ENCODE data around the gene SRGAP2C.
"Not testable (repeated sequence)": the region's sequence is repeated elsewhere in the genome, so short reads cannot be mapped to it uniquely, and the experiment has no call there.

SRGAP2C gene

GRCh38 chr1:121184290-121185127, at the start of gene SRGAP2C, which contains the start of gene FAM72B:
SRGAP2C (plus strand) TSS chr1:121184975; CDS start chr1:121187447, 2,472 bp downstream.
FAM72B (minus strand) TSS chr1:121184340; CDS start chr1:121183489, 851 bp downstream.
- peak; percentile 100 for DNase-seq (ENCODE audit: low read depth)

GRCh38 chr1:121140393-121140792, 44.4 kb upstream of the SRGAP2C start:
- not testable (repeated sequence) for DNase-seq (ENCODE audit: low read depth)

DNA sequence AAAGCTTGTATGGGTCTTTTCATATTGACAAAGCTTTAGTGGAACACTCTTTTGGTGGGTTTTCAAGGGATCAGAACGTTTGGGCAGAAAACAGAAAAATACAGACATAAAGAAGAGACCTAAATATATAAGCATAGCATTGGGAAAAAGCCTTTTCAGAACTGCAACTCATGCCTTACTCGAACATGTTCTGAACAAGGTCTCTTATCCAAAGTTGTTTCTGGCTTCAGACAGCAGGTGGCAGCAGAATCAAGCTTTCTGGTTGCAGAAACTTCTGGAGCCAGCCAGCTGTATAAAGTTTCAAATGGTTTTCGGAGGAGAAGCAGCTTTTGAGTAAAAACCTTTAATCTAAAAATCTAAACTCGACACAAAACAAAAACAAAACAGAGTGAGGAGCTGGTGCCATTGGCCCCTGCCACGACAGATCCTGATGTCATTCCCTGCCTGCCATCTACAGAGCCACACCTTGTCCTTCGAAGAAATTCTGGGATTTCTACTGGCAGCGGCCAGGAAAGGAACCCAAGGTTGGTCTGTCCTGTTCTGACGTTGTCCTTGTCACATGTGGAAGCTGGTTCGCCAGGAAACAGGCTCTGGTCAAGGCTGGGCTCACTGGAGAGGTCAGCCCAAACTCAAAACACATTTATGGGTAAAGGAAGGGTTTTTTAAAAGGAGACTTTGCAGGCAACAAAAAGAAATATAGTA, 36.1 kb upstream of the SRGAP2C start:
- DNase-seq (ENCODE audit: low read depth) = not testable (repeated sequence)

DNA sequence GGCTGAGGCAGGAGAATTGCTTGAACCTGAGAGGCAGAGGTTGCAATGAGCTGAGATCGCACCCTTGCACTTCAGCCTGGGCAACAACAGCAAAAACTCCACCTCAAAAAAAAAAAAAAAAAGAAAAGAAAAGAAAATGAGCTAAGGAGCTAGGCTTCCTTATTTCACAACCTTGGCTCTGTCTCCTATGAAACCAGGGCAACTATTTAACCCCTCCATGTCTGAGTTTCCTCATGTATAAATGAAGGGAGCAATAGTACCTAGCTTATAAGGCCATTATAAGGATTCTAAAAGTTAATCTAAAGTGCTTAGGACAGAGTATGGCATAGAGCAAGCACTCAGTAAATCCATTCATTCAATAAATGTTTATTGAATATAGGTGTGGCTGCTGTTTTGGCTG, 33.5 kb upstream of the SRGAP2C start:
- DNase-seq (ENCODE audit: low read depth) = not testable (repeated sequence)

DNA sequence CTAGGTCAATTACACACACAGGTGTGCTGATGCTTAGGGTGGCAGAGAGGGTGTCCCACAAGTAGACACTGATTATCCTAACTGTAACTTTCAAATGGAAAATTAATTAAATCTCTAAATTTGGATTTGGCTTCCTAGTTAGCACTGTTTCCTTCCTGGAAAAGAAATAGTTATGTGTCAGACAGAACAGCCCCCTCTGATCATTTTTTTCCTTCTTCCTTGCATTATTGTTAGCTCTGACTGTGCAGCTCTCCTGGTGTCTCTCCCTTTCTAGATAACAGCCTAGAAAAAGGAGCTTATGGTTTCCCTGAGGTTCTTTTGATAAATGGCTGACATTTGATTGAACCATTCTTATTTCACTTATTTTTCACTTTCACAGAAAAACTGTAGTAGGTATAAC, 32.0 kb upstream of the SRGAP2C start:
- DNase-seq (ENCODE audit: low read depth) = not testable (repeated sequence)

GRCh38 chr1:121154811-121155210, 30.0 kb upstream of the SRGAP2C start:
- DNase-seq (ENCODE audit: low read depth) = not testable (repeated sequence)

DNA sequence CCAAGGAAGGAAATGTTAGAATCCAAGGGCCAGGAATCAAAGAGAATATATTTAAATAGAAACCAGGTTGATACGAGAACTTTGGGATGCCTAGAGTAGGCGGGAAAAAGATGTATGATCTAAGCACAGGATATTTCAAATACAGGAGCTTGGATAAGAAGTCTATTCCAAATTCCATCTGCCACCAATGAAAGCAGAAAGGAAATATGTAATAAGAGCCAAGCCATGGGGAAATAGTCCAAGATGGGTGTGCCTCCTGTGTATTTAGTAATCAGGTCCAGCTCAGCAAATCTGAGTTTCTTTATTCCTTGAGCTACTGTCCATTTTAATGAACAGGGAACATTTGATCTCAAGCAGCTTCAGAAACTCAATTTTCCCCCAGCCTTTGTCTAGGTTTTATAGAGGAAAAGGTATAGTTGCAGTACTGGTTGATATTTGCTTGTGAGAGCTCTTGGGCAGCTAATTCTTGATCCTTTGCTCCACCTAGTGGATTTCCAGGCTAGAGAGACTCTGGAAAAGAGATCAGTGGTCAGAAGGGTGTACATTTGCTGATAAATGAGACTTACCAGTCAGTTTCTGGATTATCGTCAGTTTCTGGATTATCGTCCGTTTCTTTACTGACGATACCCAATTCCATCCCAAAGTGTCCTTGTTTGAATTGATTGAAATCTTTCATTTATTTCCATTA, 29.0 kb upstream of the SRGAP2C start:
- DNase-seq (ENCODE audit: low read depth) = peak; percentile 43

GRCh38 chr1:121156958-121157603, 27.7 kb upstream of the SRGAP2C start:
- DNase-seq (ENCODE audit: low read depth) = not testable (repeated sequence)

- not testable (repeated sequence) for DNase-seq (ENCODE audit: low read depth)
These were observed 27.2 kb upstream of the SRGAP2C start for GRCh38 chr1:121157609-121158008.

GRCh38 chr1:121160118-121160517, 24.7 kb upstream of the SRGAP2C start:
- peak; percentile 0 for DNase-seq (ENCODE audit: low read depth)

- DNase-seq (ENCODE audit: low read depth) = not testable (repeated sequence)
These were observed 23.4 kb upstream of the SRGAP2C start for GRCh38 chr1:121161199-121161901.

DNA sequence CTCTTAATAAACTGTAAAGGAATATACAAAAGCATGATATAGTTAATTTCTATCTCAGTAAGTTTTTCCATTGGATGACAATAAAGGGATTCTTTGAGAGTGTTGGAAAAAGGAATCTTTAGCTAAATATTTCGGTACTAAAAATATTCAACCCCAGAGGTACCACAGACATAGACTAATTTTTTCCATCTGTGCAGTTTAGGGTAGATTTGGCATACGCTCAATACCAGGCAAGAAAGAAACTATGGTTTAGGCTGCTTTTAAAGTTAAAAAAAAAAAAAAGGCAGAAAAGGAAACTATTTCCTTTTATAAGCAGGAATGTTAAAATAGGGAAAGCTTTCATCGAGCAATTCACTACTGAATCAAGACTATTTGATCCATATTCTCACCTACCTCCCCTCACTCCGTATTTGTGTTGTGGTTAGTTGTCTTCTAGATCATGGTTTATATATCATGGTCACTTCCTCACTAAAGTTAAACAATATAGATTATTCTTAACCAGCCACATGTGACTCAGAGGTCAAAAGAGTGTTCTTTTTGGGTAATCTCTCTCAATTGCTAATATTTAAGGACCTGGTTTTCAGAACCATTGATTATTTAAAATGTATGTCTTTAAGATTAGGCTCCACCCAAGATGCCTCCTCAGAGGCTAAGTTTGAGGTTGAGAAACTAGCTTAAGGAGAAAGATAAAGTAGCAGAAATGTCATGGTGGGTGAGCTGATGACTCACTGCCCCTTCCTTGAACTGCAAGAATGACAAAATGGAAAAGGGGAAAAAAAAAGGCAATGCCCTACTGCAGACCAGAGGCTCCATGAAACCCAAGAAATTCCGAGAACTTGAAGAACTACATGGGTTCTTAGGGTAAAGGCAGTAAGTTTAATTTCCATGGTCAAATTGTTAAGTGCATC, 20.7 kb upstream of the SRGAP2C start:
- DNase-seq (ENCODE audit: low read depth) = peak; percentile 60

GRCh38 chr1:121165296-121165695, 19.5 kb upstream of the SRGAP2C start:
- DNase-seq (ENCODE audit: low read depth) = not testable (repeated sequence)

- DNase-seq (ENCODE audit: low read depth) = not testable (repeated sequence)
These were observed 17.5 kb upstream of the SRGAP2C start for GRCh38 chr1:121167225-121167738.

GRCh38 chr1:121168152-121168668, 16.6 kb upstream of the SRGAP2C start:
- not testable (repeated sequence) for DNase-seq (ENCODE audit: low read depth)

DNA sequence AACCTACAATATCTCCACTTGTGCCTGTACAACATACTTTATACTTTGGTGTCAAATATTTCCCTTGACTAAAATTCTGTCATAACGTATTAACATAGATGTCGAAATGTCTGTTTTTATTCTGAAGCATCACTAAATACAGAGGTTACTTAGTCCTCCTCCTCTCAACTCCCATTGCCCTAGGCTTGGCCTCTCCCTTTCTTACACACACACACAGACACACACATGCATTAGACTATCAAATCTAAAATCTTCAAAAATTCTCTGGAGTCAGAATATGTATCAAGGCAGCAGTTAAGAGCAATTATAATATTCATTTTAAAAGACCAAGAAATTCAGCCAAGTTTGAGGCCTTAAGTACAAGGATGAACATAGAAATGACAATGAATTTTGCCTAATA, 8.1 kb upstream of the SRGAP2C start:
- DNase-seq (ENCODE audit: low read depth) = not testable (repeated sequence)

DNA sequence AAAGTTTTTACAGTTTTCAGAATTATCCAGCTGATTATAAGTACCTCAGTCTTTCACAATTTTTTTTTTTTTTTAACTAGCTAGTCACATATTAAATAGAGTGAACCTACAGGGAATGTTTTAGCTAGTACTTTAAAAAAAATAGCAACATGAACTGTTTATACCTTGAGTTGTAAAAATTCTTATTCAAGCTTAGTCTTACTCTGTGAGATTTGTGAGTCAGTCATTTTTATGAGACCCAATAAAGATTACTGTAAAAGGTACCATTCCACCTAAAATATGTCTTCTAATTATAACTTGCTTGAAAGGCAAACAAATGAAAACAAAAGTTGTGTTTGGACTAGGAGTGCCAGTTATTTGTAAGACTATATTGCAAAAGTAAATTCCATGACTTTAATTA, 6.6 kb upstream of the SRGAP2C start:
- not testable (repeated sequence) for DNase-seq (ENCODE audit: low read depth)

DNA sequence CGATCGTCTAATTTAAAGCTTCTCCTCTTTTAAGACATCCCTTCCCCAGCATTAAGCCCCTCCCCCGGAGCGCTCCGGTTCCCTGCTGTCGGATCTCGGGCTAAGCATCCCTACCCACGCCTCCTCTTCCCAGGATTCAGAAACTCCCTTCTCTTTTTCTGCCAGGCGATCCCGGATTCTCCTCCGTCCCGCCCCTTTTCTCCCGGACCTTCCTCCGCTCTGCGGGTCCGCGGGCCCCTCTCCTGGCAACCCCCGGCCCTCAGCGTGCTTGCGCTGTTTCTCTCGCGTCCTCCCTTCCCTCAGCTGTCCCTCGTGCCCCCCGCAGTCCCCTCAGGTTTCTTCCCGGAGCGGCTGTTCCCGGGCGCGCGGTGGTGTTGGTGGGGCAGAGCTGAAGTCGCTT, 908 bp upstream of the SRGAP2C start:
- DNase-seq (ENCODE audit: low read depth) = peak; percentile 43

DNA sequence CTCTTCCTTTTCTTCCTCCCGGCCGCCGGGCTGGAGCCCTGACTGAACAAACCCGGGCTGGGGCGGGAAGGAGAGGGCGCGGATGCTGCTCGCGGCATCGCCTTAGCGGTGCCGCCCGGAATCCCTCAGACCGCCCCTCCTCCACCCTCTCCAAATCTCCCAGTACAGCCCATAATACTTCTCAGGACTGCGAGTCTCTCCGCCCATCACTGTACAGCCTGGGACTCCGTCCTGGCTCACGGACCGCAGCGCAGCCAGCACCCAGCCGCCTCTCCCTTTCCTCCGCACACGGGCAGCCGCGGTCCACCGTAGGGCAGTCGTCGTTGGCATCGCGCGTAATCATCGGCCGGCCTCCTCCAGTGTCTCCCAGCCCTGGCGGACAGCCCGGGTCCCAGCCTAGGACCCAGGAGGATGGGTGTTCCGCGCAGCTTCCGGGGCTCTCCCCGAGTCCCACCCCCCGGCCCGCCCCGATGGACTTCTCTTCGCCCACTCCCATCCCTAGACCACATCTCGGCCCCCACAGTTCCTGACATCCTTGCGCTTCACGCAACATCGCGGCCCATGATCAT, 449 bp downstream of the SRGAP2C start:
- DNase-seq (ENCODE audit: low read depth) = not testable (repeated sequence)

All from ELR (cell line).